Erythroblast (primary cell): ENCODE data around the gene UFSP1.
A peak's percentile ranks its signal among the peaks of the same experiment; 100 is the strongest.
"Not testable (repeated sequence)": the region's sequence is repeated elsewhere in the genome, so short reads cannot be mapped to it uniquely, and the experiment has no call there.

Experiments
- DNase-seq, 2 experiments: peaks; one replicate each; lab custom pipeline; 2025; lab: John Stamatoyannopoulos, UW
- GATA1 ChIP-seq: IDR thresholded peaks from 2 replicates; pipeline ENCODE4 v1.6.1; 2011; ENCODE audit warnings: low read depth, mild to moderate bottlenecking, control low read depth, low read length, moderate library complexity
- POLR2A ChIP-seq: IDR thresholded peaks from 2 replicates; pipeline ENCODE4 v1.6.1; 2011; ENCODE audit warnings: mild to moderate bottlenecking, low read length

UFSP1 gene

GRCh38 chr7:100888988-100889750, at the start of gene UFSP1:
TSS of gene UFSP1 (minus strand) at chr7:100889715. CDS start at chr7:100889271, 444 bp downstream.
- TF ChIP-seq GATA1 (no peak), POLR2A (peak; percentile 75)

GRCh38 chr7:100936167-100936566, 46.7 kb upstream of the UFSP1 start:
- DNase-seq: not testable (repeated sequence)

More at GRCh38 chr7:100888988-100889750, at the start of gene UFSP1:
- no peak for DNase-seq

- not testable (repeated sequence) for DNase-seq
Measured at GRCh38 chr7:100935381-100935780, 45.9 kb upstream of the UFSP1 start.

- no peak for DNase-seq
- no peak for TF ChIP-seq POLR2A
- TF ChIP-seq GATA1: no peak
Measured at GRCh38 chr7:100933734-100934133, 44.2 kb upstream of the UFSP1 start.

GRCh38 chr7:100929808-100930174, 40.3 kb upstream of the UFSP1 start:
- no peak for TF ChIP-seq POLR2A
- no peak for TF ChIP-seq GATA1

GRCh38 chr7:100923616-100924015, 34.1 kb upstream of the UFSP1 start:
- not testable (repeated sequence) for DNase-seq

More at GRCh38 chr7:100929808-100930174, 40.3 kb upstream of the UFSP1 start:
- no peak for DNase-seq

- DNase-seq: no peak
- TF ChIP-seq POLR2A: no peak
- no peak for TF ChIP-seq GATA1
Measured at GRCh38 chr7:100921039-100921438, 31.5 kb upstream of the UFSP1 start.

GRCh38 chr7:100919779-100920437, 30.4 kb upstream of the UFSP1 start:
- DNase-seq: not testable (repeated sequence)

GRCh38 chr7:100919335-100919734, 29.8 kb upstream of the UFSP1 start:
- DNase-seq: not testable (repeated sequence)

GRCh38 chr7:100914879-100915447, 25.4 kb upstream of the UFSP1 start:
- TF ChIP-seq GATA1 (no peak), POLR2A (no peak)
- DNase-seq: no peak

GRCh38 chr7:100914208-100914878, 24.8 kb upstream of the UFSP1 start:
- no peak for TF ChIP-seq GATA1
- no peak for TF ChIP-seq POLR2A
- DNase-seq: no peak

- TF ChIP-seq POLR2A (no peak), GATA1 (no peak)
- DNase-seq: no peak
Measured at GRCh38 chr7:100911484-100911883, 22.0 kb upstream of the UFSP1 start.

- not testable (repeated sequence) for DNase-seq
Measured at GRCh38 chr7:100910443-100910842, 20.9 kb upstream of the UFSP1 start.

GRCh38 chr7:100908512-100908911, 19.0 kb upstream of the UFSP1 start:
- DNase-seq: no peak
- TF ChIP-seq GATA1: no peak
- no peak for TF ChIP-seq POLR2A
